ENCODE data around the gene MYRIP.
"Not testable (repeated sequence)": the region's sequence is repeated elsewhere in the genome, so short reads cannot be mapped to it uniquely, and the experiment has no call there.

MYRIP gene

GRCh38 chr3:40247714-40248454 is 438.5 kb downstream of the MYRIP start:
- DNase-seq: no peak

GRCh38 chr3:40248591-40248990 is 439.2 kb downstream of the MYRIP start:
- DNase-seq: no peak

GRCh38 chr3:40249168-40249567 is 439.8 kb downstream of the MYRIP start:
- no peak for DNase-seq

- no peak for DNase-seq
Measured at GRCh38 chr3:40254491-40254890, 445.1 kb downstream of the MYRIP start.

- DNase-seq: no peak
Measured at GRCh38 chr3:40254891-40255290, 445.5 kb downstream of the MYRIP start.

GRCh38 chr3:40255532-40255931 is 446.1 kb downstream of the MYRIP start:
- DNase-seq: no peak

DNA sequence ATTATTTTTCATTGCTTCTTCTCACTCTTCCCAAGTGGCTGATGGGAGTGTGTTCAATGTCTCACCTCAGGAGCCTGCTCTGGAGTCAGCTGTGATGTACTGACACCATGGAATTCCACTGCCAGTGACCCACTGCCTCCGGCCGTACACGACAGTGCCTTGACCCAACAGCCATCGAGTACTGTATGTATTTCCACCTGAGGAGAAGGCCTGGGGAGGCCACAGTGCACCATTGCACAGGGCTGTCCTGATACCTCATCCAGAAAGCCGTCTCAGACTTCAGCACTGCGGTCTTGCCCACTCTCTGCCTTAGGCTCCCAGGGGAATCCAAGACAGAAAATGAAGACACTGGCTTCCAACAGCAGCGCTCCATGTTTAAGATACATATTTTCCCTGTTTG is 448.7 kb downstream of the MYRIP start:
- DNase-seq: no peak

- peak; percentile 7 for DNase-seq
Measured at GRCh38 chr3:40258555-40258954, 449.1 kb downstream of the MYRIP start.

DNA sequence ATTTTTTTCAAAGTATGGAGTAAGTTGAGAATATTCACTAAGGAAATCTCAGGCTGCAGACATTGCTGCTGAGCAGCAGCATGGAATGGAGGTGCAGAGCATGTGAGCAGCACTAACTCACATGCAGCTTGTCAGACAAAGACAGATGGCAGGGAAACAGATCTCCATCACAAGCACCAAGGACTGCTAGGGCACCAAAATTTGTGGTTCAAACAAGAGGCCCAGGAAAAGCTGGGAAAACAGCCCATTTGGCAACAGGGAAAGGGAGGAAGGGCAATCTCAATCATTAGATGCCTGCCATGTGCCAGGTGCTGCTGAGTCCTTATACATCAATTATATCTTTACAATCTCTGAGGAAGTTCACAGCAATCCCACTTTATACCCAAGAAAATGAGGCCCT is 452.9 kb downstream of the MYRIP start:
- DNase-seq: no peak

DNA sequence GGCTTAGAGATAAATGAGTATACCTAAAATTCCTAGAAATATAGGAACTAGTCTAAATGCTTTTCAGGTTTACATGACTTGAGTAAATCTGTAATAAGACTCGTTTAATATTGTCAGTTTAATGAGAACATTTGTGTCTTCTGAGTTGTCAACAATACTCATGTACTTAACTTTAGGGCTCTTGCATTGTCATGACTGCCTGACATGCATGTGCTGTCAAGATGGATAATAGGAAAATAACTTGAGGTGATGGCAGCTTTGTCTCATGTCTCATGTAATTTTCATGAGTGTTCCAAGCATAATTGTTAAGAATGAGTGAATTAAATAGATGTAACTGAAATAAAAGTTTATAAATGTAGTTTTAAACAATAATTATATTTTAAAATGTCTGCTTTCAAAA is 455.0 kb downstream of the MYRIP start:
- DNase-seq: no peak

DNA sequence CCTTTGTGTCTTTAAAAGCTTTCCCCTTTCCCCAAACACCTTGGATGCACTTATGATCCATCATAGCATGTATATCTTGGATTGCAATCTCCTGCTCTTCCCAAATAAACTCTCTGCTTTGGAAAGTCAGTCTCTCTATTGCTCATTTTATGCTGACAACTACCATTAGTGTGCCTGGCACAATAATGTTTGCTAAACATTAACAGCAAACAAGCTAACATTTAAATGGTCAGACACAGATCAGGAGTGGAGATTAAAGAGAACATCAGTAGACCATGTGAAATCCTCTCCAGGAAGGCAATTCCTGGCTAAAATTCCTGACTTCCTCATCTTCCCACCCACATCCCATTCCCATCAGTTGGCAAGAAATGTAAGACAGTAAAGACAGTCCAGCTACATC is 455.8 kb downstream of the MYRIP start:
- no peak for DNase-seq

GRCh38 chr3:40267937-40268724 is 458.7 kb downstream of the MYRIP start:
- DNase-seq: no peak

DNA sequence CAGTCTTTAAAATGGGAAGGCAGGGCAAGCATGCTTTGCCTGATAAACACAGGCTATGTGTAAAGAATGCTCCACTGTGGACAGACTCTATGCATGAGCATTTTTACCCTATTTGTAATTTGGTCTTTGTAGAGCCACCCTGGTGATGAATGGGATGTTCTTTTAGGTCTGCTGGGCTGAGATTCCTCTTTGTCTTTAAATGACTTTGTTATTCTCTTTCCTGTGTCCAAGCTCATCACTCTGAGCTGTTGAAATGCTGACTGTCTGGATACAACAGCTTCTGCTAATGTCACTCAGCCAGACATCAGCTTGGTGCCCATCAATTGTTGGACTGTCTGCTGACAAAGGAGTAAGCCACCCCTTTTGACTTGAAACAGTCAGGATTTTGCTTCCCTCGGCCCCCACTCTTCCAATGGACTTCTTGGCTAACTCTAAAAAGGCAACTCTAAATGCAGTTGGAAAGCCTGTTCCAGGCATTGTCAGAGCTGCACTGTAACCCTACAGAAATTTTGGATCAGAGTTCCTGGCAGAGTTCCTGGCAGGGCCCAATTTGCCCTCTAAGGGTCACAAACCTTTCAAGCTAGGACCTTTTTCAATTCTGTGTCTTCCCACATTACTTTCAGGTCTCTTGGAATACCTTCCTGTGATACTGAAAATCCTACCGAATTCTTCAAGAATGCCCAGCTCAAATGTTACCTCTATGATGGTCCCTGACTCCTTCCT is 459.6 kb downstream of the MYRIP start:
- no peak for DNase-seq

GRCh38 chr3:40278791-40279190 is 469.4 kb downstream of the MYRIP start:
- no peak for DNase-seq

DNA sequence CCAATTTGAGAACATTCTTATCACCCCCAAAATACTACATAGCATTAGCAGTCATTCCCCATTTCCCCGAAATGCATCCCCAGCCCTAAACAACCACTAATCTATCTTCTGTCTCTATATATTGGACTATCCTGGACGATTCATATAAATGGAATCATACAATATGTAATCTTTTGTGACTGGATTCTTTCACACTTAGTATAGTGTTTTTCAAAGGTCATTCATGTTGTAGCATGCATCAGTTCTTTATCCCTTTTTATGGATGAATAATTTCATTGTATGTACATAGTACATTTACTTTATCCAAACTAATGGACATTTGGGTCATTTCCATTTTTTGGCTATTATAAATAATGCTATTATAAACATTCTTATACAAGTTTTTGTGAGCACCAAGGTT is 472.6 kb downstream of the MYRIP start:
- DNase-seq: no peak

DNA sequence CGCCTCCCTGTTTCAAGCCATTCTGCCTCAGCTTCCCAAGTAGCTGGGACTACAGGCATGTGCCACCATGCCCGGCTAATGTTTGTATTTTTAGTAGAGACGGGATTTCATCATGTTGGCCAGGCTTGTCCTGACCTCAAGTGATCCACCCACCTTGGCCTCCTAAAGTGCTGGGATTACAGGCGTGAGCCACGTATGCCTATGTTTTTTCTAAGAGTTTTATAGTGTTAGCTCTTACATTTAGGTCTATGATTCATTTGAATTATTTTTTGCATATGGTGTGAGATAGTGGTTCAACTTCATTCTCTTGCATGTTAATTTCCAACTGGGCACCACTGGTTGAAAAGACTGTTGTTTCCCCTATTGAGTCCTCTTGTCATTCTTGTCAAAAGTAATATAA is 473.6 kb downstream of the MYRIP start:
- not testable (repeated sequence) for DNase-seq

- DNase-seq: peak; percentile 22
Measured at GRCh38 chr3:40287248-40287647, 477.8 kb downstream of the MYRIP start.

GRCh38 chr3:40290396-40290795 is 481.0 kb downstream of the MYRIP start:
- DNase-seq: peak; percentile 14

GRCh38 chr3:40291471-40291870 is 482.1 kb downstream of the MYRIP start:
- no peak for DNase-seq

DNA sequence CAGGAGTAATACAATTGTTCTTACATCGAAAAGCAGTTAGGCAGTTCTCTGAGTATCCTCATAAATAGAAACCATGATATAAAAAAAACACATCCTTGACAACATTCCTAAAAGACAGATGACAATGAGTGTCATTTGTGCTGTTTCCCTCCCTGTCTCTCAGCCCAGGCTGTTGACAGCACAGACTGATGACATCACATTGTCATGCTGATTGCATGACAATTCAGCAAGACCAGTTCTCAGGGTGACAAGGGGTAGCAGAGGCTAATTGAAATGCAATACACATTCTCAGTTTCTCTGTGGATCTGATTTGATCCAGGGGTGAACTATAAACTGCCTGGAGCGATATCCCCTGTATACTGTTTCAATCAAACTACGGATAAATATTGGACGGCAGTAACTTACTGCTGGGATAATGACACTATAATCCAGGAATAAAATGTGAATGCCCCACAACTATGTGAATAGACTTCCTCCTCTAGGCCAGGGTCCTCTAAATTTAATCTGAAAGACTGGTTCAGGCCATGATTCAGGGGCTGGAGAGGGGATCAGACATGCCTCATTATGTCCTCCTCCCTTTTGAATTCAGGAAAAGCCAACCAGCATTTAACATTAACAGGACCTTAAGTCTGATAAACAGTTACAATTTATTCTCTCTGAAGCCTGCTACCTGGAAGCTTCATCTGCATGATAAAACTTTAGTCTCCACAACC is 483.4 kb downstream of the MYRIP start:
- DNase-seq: no peak

GRCh38 chr3:40294434-40294833 is 485.0 kb downstream of the MYRIP start:
- no peak for DNase-seq

GRCh38 chr3:40298075-40298474 is 488.7 kb downstream of the MYRIP start:
- DNase-seq: no peak

DNA sequence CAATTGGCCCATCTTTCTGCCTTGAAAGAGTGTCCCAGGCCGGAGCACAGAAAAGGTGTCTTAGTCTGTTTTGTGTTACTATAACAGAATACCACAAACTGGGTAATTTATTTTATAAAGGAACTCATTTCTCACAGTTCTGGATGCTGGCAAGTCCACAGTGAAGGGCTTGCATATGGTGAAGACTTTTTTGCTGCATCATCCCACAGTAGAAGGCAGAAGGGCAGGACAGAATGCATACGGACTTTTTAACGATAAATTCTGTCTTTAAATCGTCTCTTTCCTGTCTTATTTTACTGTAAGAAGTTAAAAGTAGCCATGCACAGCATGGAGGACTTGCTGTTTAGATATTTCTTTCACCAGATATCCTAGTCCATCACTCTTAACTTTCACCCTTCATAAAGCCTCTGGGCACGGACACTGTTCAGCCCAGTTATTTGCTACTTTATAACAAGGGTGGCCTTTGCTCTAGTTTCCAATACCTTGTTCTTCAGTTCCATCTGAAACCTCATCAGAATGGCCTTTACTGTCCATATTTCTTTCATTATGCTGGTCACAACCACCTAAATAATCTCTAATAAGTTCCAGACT is 489.8 kb downstream of the MYRIP start:
- no peak for DNase-seq
